Measurements from ENCODE around the gene NTSR2. TPM values are rescaled to one million over a fixed set of nuclear protein-coding genes. Genes with fewer than 3 reads are reported as not detected.

Gene NTSR2
- total RNA-seq, 1 donor: not detected

- no peaks in the 10 kb centered on the region for H3K9me3 ChIP-seq (ENCODE audit: low read depth, low read length)
- no peaks in the 10 kb centered on the region for H3K27me3 ChIP-seq (ENCODE audit: insufficient read depth, low read length)
- H3K4me3 ChIP-seq (ENCODE audit: low read length): no peak overlapping the region
- no peaks in the 10 kb centered on the region for H3K4me1 ChIP-seq (ENCODE audit: insufficient read depth, low read length)
These were observed 10.9 kb downstream of the NTSR2 start for GRCh38 chr2:11659115-11659475.

GRCh38 chr2:11658208-11659114 lies 11.5 kb downstream of the NTSR2 start:
- Histone ChIP-seq H3K27me3 (ENCODE audit: insufficient read depth, low read length) (no peaks in the 10 kb centered on the region), H3K9me3 (ENCODE audit: low read depth, low read length) (no peaks in the 10 kb centered on the region), H3K4me1 (ENCODE audit: insufficient read depth, low read length) (no peaks in the 10 kb centered on the region), H3K4me3 (ENCODE audit: low read length) (no peak overlapping the region)

- Histone ChIP-seq H3K9me3 (ENCODE audit: low read depth, low read length) (no peaks in the 10 kb centered on the region), H3K4me1 (ENCODE audit: insufficient read depth, low read length) (no peaks in the 10 kb centered on the region), H3K4me3 (ENCODE audit: low read length) (no peak overlapping the region), H3K27me3 (ENCODE audit: insufficient read depth, low read length) (no peaks in the 10 kb centered on the region)
These were observed 12.3 kb downstream of the NTSR2 start for GRCh38 chr2:11657646-11658045.

GRCh38 chr2:11657195-11657594 lies 12.8 kb downstream of the NTSR2 start:
- Histone ChIP-seq H3K27me3 (ENCODE audit: insufficient read depth, low read length) (no peaks in the 10 kb centered on the region), H3K4me3 (ENCODE audit: low read length) (no peak overlapping the region), H3K9me3 (ENCODE audit: low read depth, low read length) (no peaks in the 10 kb centered on the region), H3K4me1 (ENCODE audit: insufficient read depth, low read length) (no peaks in the 10 kb centered on the region)

- no peak overlapping the region for H3K4me3 ChIP-seq (ENCODE audit: low read length)
- no peaks in the 10 kb centered on the region for H3K4me1 ChIP-seq (ENCODE audit: insufficient read depth, low read length)
- no peaks in the 10 kb centered on the region for H3K27me3 ChIP-seq (ENCODE audit: insufficient read depth, low read length)
- H3K9me3 ChIP-seq (ENCODE audit: low read depth, low read length): no peaks in the 10 kb centered on the region
These were observed 13.3 kb downstream of the NTSR2 start for GRCh38 chr2:11656671-11657101.

GRCh38 chr2:11656252-11656651 lies 13.7 kb downstream of the NTSR2 start:
- no peak overlapping the region for H3K4me3 ChIP-seq (ENCODE audit: low read length)
- no peaks in the 10 kb centered on the region for H3K4me1 ChIP-seq (ENCODE audit: insufficient read depth, low read length)
- no peaks in the 10 kb centered on the region for H3K27me3 ChIP-seq (ENCODE audit: insufficient read depth, low read length)
- H3K9me3 ChIP-seq (ENCODE audit: low read depth, low read length): no peaks in the 10 kb centered on the region

GRCh38 chr2:11655495-11655894 lies 14.5 kb downstream of the NTSR2 start:
- no peaks in the 10 kb centered on the region for H3K9me3 ChIP-seq (ENCODE audit: low read depth, low read length)
- H3K27me3 ChIP-seq (ENCODE audit: insufficient read depth, low read length): no peaks in the 10 kb centered on the region
- no peaks in the 10 kb centered on the region for H3K4me1 ChIP-seq (ENCODE audit: insufficient read depth, low read length)
- H3K4me3 ChIP-seq (ENCODE audit: low read length): no peak overlapping the region

GRCh38 chr2:11652553-11652952 lies 17.4 kb downstream of the NTSR2 start:
- Histone ChIP-seq H3K9me3 (ENCODE audit: low read depth, low read length) (no peaks in the 10 kb centered on the region), H3K4me1 (ENCODE audit: insufficient read depth, low read length) (no peaks in the 10 kb centered on the region), H3K27me3 (ENCODE audit: insufficient read depth, low read length) (no peaks in the 10 kb centered on the region), H3K4me3 (ENCODE audit: low read length) (no peak overlapping the region)

- Histone ChIP-seq H3K9me3 (ENCODE audit: low read depth, low read length) (no peaks in the 10 kb centered on the region), H3K4me3 (ENCODE audit: low read length) (no peak overlapping the region), H3K27me3 (ENCODE audit: insufficient read depth, low read length) (no peaks in the 10 kb centered on the region), H3K4me1 (ENCODE audit: insufficient read depth, low read length) (no peaks in the 10 kb centered on the region)
These were observed 18.0 kb downstream of the NTSR2 start for GRCh38 chr2:11651856-11652548.

- H3K27me3 ChIP-seq (ENCODE audit: insufficient read depth, low read length): no peaks in the 10 kb centered on the region
- no peaks in the 10 kb centered on the region for H3K9me3 ChIP-seq (ENCODE audit: low read depth, low read length)
- no peak overlapping the region for H3K4me3 ChIP-seq (ENCODE audit: low read length)
- no peaks in the 10 kb centered on the region for H3K4me1 ChIP-seq (ENCODE audit: insufficient read depth, low read length)
These were observed 20.9 kb downstream of the NTSR2 start for GRCh38 chr2:11649093-11649492.

GRCh38 chr2:11647834-11648600 lies 22.0 kb downstream of the NTSR2 start:
- Histone ChIP-seq H3K27me3 (ENCODE audit: insufficient read depth, low read length) (no peaks in the 10 kb centered on the region), H3K9me3 (ENCODE audit: low read depth, low read length) (no peaks in the 10 kb centered on the region), H3K4me1 (ENCODE audit: insufficient read depth, low read length) (no peaks in the 10 kb centered on the region), H3K4me3 (ENCODE audit: low read length) (no peak overlapping the region)

- no peaks in the 10 kb centered on the region for H3K9me3 ChIP-seq (ENCODE audit: low read depth, low read length)
- no peak overlapping the region for H3K4me3 ChIP-seq (ENCODE audit: low read length)
- H3K4me1 ChIP-seq (ENCODE audit: insufficient read depth, low read length): no peaks in the 10 kb centered on the region
- no peaks in the 10 kb centered on the region for H3K27me3 ChIP-seq (ENCODE audit: insufficient read depth, low read length)
These were observed 23.5 kb downstream of the NTSR2 start for GRCh38 chr2:11646530-11646929.

- no peaks in the 10 kb centered on the region for H3K4me1 ChIP-seq (ENCODE audit: insufficient read depth, low read length)
- H3K4me3 ChIP-seq (ENCODE audit: low read length): no peak overlapping the region
- H3K9me3 ChIP-seq (ENCODE audit: low read depth, low read length): no peaks in the 10 kb centered on the region
- H3K27me3 ChIP-seq (ENCODE audit: insufficient read depth, low read length): no peaks in the 10 kb centered on the region
These were observed 25.7 kb downstream of the NTSR2 start for GRCh38 chr2:11644293-11644692.

- Histone ChIP-seq H3K4me1 (ENCODE audit: insufficient read depth, low read length) (no peaks in the 10 kb centered on the region), H3K27me3 (ENCODE audit: insufficient read depth, low read length) (no peaks in the 10 kb centered on the region), H3K4me3 (ENCODE audit: low read length) (no peak overlapping the region), H3K9me3 (ENCODE audit: low read depth, low read length) (no peaks in the 10 kb centered on the region)
These were observed 27.0 kb downstream of the NTSR2 start for GRCh38 chr2:11642972-11643371.

GRCh38 chr2:11640132-11640531 lies 29.9 kb downstream of the NTSR2 start:
- H3K4me1 ChIP-seq (ENCODE audit: insufficient read depth, low read length): no peaks in the 10 kb centered on the region
- no peak overlapping the region for H3K4me3 ChIP-seq (ENCODE audit: low read length)
- no peaks in the 10 kb centered on the region for H3K27me3 ChIP-seq (ENCODE audit: insufficient read depth, low read length)
- no peaks in the 10 kb centered on the region for H3K9me3 ChIP-seq (ENCODE audit: low read depth, low read length)
